ENCODE results near the gene ADGRA1.

ADGRA1 gene

GRCh38 chr10:133056651-133057178 is 31.0 kb upstream of the ADGRA1 start:
- no peak for DNase-seq

- no peak for DNase-seq
Measured at GRCh38 chr10:133058331-133059092, 29.2 kb upstream of the ADGRA1 start.

GRCh38 chr10:133059093-133059470 is 28.6 kb upstream of the ADGRA1 start:
- no peak for DNase-seq

- DNase-seq: no peak
Measured at GRCh38 chr10:133059571-133059970, 28.2 kb upstream of the ADGRA1 start.

GRCh38 chr10:133060022-133060421 is 27.7 kb upstream of the ADGRA1 start:
- no peak for DNase-seq

GRCh38 chr10:133060466-133060865 is 27.3 kb upstream of the ADGRA1 start:
- no peak for DNase-seq

GRCh38 chr10:133060881-133061280 is 26.8 kb upstream of the ADGRA1 start:
- no peak for DNase-seq

- DNase-seq: no peak
Measured at GRCh38 chr10:133061296-133062038, 26.3 kb upstream of the ADGRA1 start.

GRCh38 chr10:133062085-133062484 is 25.6 kb upstream of the ADGRA1 start:
- no peak for DNase-seq

GRCh38 chr10:133062635-133063034 is 25.1 kb upstream of the ADGRA1 start:
- no peak for DNase-seq

- no peak for DNase-seq
Measured at GRCh38 chr10:133067149-133068105, 20.3 kb upstream of the ADGRA1 start.

- no peak for DNase-seq
Measured at GRCh38 chr10:133068111-133069032, 19.4 kb upstream of the ADGRA1 start.

GRCh38 chr10:133069033-133069525 is 18.6 kb upstream of the ADGRA1 start:
- no peak for DNase-seq

GRCh38 chr10:133070405-133070804 is 17.3 kb upstream of the ADGRA1 start:
- no peak for DNase-seq

- no peak for DNase-seq
Measured at GRCh38 chr10:133070810-133071209, 16.9 kb upstream of the ADGRA1 start.

GRCh38 chr10:133071733-133072132 is 16.0 kb upstream of the ADGRA1 start:
- DNase-seq: no peak

GRCh38 chr10:133072196-133072595 is 15.5 kb upstream of the ADGRA1 start:
- no peak for DNase-seq

- no peak for DNase-seq
Measured at GRCh38 chr10:133072720-133073390, 14.9 kb upstream of the ADGRA1 start.

GRCh38 chr10:133075346-133076137 is 12.2 kb upstream of the ADGRA1 start:
- DNase-seq: no peak

Measured in NCI-H1105 treated with DMSO at 0.1 percent for 48 hours (cell line).